Mucosa of descending colon (tissue), 3 donors: ENCODE results near the gene EPHA3. TPM values are rescaled to one million over a fixed set of nuclear protein-coding genes. Genes with fewer than 3 reads are reported as not detected.

Source experiments
- ATAC-seq: fragments of 200-7000 bp; cut with Tn5 transposase; one replicate; pipeline ENCODE4 v1.9.1; 2020; ENCODE audit warnings: mild to moderate bottlenecking, moderate library complexity
- DNase-seq, 3 donors: peaks; one replicate each; pipeline ENCODE4 v3.0.0-alpha.2; 2020
- H3K36me3 ChIP-seq: fragments of 200-600 bp; one replicate; pipeline ENCODE4 v1.8.0; 2021; ENCODE audit warnings: low read depth, mild to moderate bottlenecking
- H3K4me1 ChIP-seq: fragments of 200-600 bp; one replicate; pipeline ENCODE4 v1.8.0; 2021; ENCODE audit warnings: low read depth, mild to moderate bottlenecking
- H3K4me3 ChIP-seq: fragments of 200-600 bp; one replicate; pipeline ENCODE4 v1.8.0; 2021; ENCODE audit warnings: mild to moderate bottlenecking
- H3K9me3 ChIP-seq: fragments of 200-600 bp; one replicate; pipeline ENCODE4 v1.8.0; 2021; ENCODE audit warnings: mild to moderate bottlenecking
- CTCF ChIP-seq: fragments of 200-600 bp; IDR thresholded peaks from one replicate; pipeline ENCODE4 v1.8.0; 2022; ENCODE audit warnings: antibody characterized with exemption, mild to moderate bottlenecking
- intact Hi-C, 2 donors: fragments of 100-400 bp; cut with DNase I in 1 of 2; cut with micrococcal nuclease in 1 of 2; formaldehyde crosslinking; loops; one replicate each; pipeline versions ENCODE4 v1.11.0 to v1.11.1; 2022; cut with DNase I, micrococcal nuclease
- total RNA-seq, 3 donors: library from RNA; stranded (reverse); fragmentation: NEBNext Ultra II Directional in 2 of 3; extraction: Animal tissue kit (Norgen Biotek cat#: 25700) in 2 of 3; gene quantifications; one replicate each; pipeline versions ENCODE4 v1.2.1 to v1.2.4, GENCODE V29; 2021 to 2023
- donor health status: DM: no; HTN: no; CAD: no; lungs with moderate emphysema.
- donor health status: DM: no; HTN: no; CAD: no.
- donor health status: DM: no; HTN: yes; CAD: no.

The EPHA3 gene
- total RNA-seq, 3 donors from 2014 or later: 1.0 to 6.6 (median 2.0) TPM

DNA sequence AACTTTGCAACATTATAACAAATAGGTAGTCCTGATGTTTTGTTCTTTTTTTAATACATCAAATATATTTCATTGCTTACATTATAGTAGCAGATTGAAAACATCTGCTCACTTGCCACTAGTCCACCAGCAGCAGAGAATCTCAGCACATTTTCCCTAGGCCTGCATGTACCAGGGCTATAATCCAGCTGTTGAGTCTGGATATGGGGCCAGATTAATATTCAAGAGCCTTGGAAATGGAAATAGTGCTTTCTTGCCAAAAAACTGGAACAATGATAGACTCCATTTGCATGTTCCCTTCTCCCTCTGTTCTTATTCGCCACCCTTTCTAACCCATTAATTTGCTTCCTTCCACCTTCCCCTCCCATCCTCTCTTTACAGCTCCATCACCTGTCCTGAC, 288.0 kb downstream of the EPHA3 start:
- Histone ChIP-seq H3K4me3 (no peak overlapping the region), H3K4me1 (no peaks in the 10 kb centered on the region), H3K9me3 (no peaks in the 10 kb centered on the region), H3K36me3 (no peaks in the 10 kb centered on the region)
- DNase-seq: no peak
- TF ChIP-seq CTCF: no peak
- intact Hi-C loops: no loop called here
- no peak for ATAC-seq

- Histone ChIP-seq H3K4me1 (no peaks in the 10 kb centered on the region), H3K36me3 (no peaks in the 10 kb centered on the region), H3K9me3 (no peaks in the 10 kb centered on the region), H3K4me3 (no peak overlapping the region)
- intact Hi-C loops: no loop called here
- ATAC-seq (no peak), DNase-seq (no peak)
- TF ChIP-seq CTCF: no peak
Observed at GRCh38 chr3:89395996-89396395, 288.6 kb downstream of the EPHA3 start.

DNA sequence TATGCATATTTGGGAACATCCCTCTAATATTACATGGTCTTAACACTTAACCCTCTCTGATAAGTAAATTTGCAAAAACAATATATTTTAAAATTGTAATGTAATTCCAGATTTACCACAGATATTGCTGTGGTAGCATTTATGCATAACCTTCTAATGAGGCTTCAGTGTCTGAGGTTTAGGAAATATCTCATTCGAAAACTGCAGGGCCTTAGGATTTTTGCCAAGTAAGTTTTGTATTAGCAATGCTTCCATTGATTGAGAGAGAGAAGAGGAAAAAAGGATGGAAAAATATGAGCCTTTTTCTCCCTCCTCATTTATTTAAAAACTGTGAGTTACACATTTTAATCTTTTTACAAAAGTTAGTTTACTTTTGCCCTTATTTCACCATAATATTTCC, 294.6 kb downstream of the EPHA3 start:
- DNase-seq (no peak), ATAC-seq (no peak)
- H3K4me3 ChIP-seq: no peak overlapping the region
- no peaks in the 10 kb centered on the region for H3K36me3 ChIP-seq
- no peaks in the 10 kb centered on the region for H3K9me3 ChIP-seq
- H3K4me1 ChIP-seq: no peaks in the 10 kb centered on the region
- intact Hi-C loops: no loop called here
- no peak for TF ChIP-seq CTCF

GRCh38 chr3:89405176-89405575, 297.8 kb downstream of the EPHA3 start:
- DNase-seq (no peak), ATAC-seq (no peak)
- intact Hi-C loops: no loop called here
- no peaks in the 10 kb centered on the region for H3K4me1 ChIP-seq
- H3K9me3 ChIP-seq: no peaks in the 10 kb centered on the region
- TF ChIP-seq CTCF: no peak
- no peaks in the 10 kb centered on the region for H3K36me3 ChIP-seq
- no peak overlapping the region for H3K4me3 ChIP-seq

GRCh38 chr3:89405593-89405992, 298.2 kb downstream of the EPHA3 start:
- TF ChIP-seq CTCF: no peak
- Histone ChIP-seq H3K4me1 (no peaks in the 10 kb centered on the region), H3K9me3 (no peaks in the 10 kb centered on the region), H3K4me3 (no peak overlapping the region), H3K36me3 (no peaks in the 10 kb centered on the region)
- DNase-seq (no peak), ATAC-seq (no peak)
- intact Hi-C loops: no loop called here

GRCh38 chr3:89411201-89411600, 303.8 kb downstream of the EPHA3 start:
- Histone ChIP-seq H3K36me3 (no peaks in the 10 kb centered on the region), H3K9me3 (no peaks in the 10 kb centered on the region), H3K4me3 (no peak overlapping the region), H3K4me1 (no peaks in the 10 kb centered on the region)
- intact Hi-C loops: no loop called here
- no peak for ATAC-seq
- no peak for DNase-seq
- no peak for TF ChIP-seq CTCF
